Stimulated activated CD8-positive, alpha-beta memory T cell treated with anti-CD3 and anti-CD28 coated beads, Interleukin-15, amount 100 ng/mL, for 48 hours (primary cell): Measurements from ENCODE around the gene MYO1A.
"Not testable (repeated sequence)": the region's sequence is repeated elsewhere in the genome, so short reads cannot be mapped to it uniquely, and the experiment has no call there.

Experiments
- DNase-seq, 2 donors: peaks; one replicate each; pipeline ENCODE4 v3.0.0-alpha.2; 2020; ENCODE audit warnings: low read depth in 2 of 2

MYO1A gene

GRCh38 chr12:57087691-57088353 is 37.9 kb upstream of the MYO1A start:
- peak; percentile 87 to 91 for DNase-seq

GRCh38 chr12:57087010-57087690 is 37.2 kb upstream of the MYO1A start:
- DNase-seq = peak; percentile 88 to 93

- DNase-seq = peak; percentile 45 to 53
Measured at GRCh38 chr12:57086493-57087009, 36.6 kb upstream of the MYO1A start.

GRCh38 chr12:57085999-57086492 is 36.1 kb upstream of the MYO1A start:
- peak; percentile 35 to 36 for DNase-seq

GRCh38 chr12:57080855-57081254 is 30.9 kb upstream of the MYO1A start:
- DNase-seq = no peak

GRCh38 chr12:57079821-57080220 is 29.9 kb upstream of the MYO1A start:
- DNase-seq = no peak

GRCh38 chr12:57078519-57079404 is 28.8 kb upstream of the MYO1A start, which contains the start of gene NEMP1:
Gene NEMP1 (minus strand): TSS chr12:57078791. CDS start chr12:57078745, 46 bp downstream.
- DNase-seq = peak; percentile 94 to 95

- DNase-seq = not testable (repeated sequence)
Measured at GRCh38 chr12:57073566-57074450, 23.9 kb upstream of the MYO1A start.

- no peak for DNase-seq
Measured at GRCh38 chr12:57072661-57073060, 22.7 kb upstream of the MYO1A start.

- peak in 1 of 2 donors; percentile 40 for DNase-seq
Measured at GRCh38 chr12:57069523-57069922, 19.6 kb upstream of the MYO1A start.

GRCh38 chr12:57066245-57066644 is 16.3 kb upstream of the MYO1A start:
- no peak for DNase-seq

- DNase-seq = no peak
Measured at GRCh38 chr12:57063991-57064685, 14.2 kb upstream of the MYO1A start.

- no peak for DNase-seq
Measured at GRCh38 chr12:57058454-57058853, 8.5 kb upstream of the MYO1A start.

- DNase-seq = no peak
Measured at GRCh38 chr12:57057067-57057751, 7.3 kb upstream of the MYO1A start.

GRCh38 chr12:57055824-57056223 is 5.9 kb upstream of the MYO1A start:
- DNase-seq = no peak

- DNase-seq = not testable (repeated sequence)
Measured at GRCh38 chr12:57053901-57054300, 4.0 kb upstream of the MYO1A start.

- DNase-seq = not testable (repeated sequence)
Measured at GRCh38 chr12:57053146-57053545, 3.2 kb upstream of the MYO1A start.

GRCh38 chr12:57051011-57051410 is 1.1 kb upstream of the MYO1A start:
- no peak for DNase-seq

GRCh38 chr12:57049119-57049446 is 846 bp downstream of the MYO1A start:
- DNase-seq = no peak
